ENCODE results near the gene MGP.

The MGP gene

DNA sequence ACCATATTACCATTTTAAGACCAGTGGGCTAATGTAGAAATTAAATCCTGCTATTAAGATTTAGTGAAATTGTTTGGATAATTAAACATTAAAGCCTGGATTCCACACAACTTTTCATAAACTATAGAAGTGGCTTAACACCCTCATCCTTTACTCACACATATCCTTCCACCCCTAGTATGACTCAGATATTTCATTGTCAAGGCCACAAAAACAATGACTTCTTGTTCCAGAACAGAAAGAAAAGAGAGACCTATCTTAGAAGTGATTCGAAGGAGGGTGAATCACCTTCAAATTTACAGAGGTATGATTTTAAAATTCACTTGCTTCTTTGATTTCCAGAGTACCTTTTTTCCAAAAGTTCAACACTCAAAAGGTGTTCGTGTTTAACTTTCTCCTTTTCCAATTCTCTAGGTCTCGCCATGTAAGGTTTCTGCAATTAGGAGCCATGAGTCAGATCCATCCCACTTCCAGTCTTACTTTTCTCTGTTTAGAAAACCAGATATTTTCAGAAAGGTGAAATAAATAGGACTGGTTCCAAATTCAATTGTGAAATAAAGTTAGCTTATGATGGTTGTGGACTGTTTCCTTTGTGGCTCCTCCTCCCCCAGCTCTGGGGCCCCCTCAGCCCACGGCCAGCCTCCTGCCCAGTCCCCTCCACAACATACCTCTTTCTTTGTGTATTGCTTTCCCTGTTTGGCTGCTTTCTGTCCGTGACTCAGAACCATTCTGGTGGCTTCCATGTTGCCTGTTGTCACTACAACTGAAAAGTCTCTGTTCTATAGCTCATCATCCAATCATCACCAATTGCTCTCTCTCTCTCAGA, 24.6 kb upstream of the MGP start:
- peaks cover 6% of the 10 kb centered on the region for H3K9me3 Mint-ChIP-seq
- H3K27ac Mint-ChIP-seq, result no peak overlapping the region
- ATAC-seq, result no peak
- H3K4me1 Mint-ChIP-seq, result no peaks in the 10 kb centered on the region
- H3K36me3 Mint-ChIP-seq, result peaks cover 53% of the 10 kb centered on the region
- no peak overlapping the region for H3K4me3 Mint-ChIP-seq
- no peaks in the 10 kb centered on the region for H3K27me3 Mint-ChIP-seq

DNA sequence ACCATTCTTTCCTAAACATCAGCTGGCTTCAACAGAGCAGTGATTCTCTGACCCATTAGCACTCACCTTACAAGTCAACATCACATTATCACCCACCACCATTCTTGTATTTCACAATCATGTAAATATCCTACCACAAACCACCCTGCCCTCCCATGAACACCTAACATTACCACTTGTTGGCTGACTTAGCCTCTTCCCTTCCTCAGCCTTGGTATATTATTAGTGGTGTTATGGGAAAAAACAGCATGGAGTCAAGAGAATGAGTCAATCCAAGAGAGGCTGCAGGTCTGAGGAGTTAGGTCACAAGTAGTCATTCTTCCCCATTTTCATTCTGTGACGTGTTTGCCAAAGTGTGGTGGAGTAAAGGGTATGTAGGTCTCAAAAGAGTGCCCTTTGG, 22.3 kb upstream of the MGP start:
- Mint-ChIP-seq H3K4me3 (no peak overlapping the region), H3K27me3 (no peaks in the 10 kb centered on the region), H3K9me3 (peaks cover 6% of the 10 kb centered on the region), H3K27ac (peak overlapping the region; percentile 3), H3K4me1 (no peaks in the 10 kb centered on the region), H3K36me3 (peaks cover 36% of the 10 kb centered on the region)
- ATAC-seq, result peak; percentile 47

DNA sequence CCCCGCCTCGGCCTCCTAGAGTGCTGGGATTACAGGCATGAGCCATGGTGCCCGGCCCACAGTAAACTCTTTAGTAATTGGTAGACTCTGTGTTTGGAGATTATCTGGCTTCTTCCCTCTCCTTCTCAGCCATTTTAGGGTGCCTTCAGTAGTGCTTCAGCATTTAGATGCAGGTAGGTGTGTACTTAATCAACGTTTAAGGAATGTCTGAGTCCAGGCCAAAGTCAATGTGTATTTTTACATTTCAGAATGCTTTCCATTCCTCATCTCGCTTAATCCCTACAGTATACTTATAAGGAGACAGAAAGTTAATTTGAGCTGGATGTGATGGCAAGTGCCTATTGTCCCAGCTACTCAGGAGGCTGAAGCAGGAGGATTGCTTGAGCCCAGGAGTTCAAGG, 20.5 kb upstream of the MGP start:
- no peak overlapping the region for H3K27ac Mint-ChIP-seq
- H3K36me3 Mint-ChIP-seq, result peaks cover 25% of the 10 kb centered on the region
- peaks cover 3% of the 10 kb centered on the region for H3K9me3 Mint-ChIP-seq
- ATAC-seq, result no peak
- H3K27me3 Mint-ChIP-seq, result no peaks in the 10 kb centered on the region
- no peak overlapping the region for H3K4me3 Mint-ChIP-seq
- H3K4me1 Mint-ChIP-seq, result no peaks in the 10 kb centered on the region

DNA sequence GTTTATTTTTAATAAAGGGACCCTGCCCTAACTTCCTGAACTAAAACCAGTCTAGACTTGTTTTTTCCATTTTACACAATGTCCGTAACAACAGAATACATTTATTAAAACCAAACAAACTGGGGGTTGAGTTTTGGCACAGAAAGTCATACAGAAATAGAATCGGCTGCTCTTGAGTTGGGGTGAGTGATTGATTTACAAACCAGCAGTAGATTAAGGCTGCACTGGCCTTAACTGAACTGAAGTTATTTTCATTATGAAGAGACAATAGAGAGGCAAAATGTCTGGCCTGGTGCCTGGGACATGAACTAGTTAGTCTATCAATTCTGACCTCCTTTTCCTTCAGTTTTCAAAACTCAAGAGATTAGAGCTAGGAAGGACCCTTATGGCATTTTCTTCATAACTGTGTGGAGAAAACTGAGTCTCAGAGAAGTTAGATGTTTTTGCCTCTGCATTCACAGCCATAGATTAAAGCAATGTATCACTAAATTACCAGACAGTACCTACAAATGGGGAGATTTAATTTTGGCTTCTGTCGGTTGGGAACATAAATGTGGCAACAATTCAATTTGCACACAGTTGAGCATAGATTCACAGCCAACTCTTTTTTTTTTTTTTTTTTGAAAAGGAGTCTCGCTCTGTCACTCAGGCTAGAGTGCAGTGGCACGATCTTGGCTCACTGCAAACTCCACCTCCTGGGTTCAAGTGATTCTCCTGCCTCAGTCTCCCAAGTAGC, 19.8 kb upstream of the MGP start:
- Mint-ChIP-seq H3K27me3 (no peaks in the 10 kb centered on the region), H3K4me1 (no peaks in the 10 kb centered on the region), H3K4me3 (no peak overlapping the region), H3K36me3 (peaks cover 20% of the 10 kb centered on the region), H3K9me3 (peaks cover 3% of the 10 kb centered on the region), H3K27ac (no peak overlapping the region)
- no peak for ATAC-seq

DNA sequence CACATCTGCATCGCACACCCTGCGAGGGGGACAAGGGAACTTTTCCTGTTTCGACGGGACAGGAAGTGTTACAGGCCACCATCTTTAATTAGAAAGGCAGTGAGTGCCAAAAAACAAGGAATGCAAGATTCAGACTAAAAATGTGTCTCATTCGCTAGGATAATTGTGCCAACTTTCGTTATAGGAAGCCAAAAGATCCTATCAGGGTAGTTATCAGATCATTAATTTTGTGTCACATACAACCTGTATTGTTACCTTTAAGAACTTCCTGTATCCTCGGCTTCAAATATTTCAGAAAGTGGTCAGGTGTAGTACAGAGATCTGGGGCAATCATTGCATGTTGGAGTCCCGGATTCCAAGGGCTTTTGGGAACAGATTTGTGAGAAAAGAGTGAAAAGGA, 19.2 kb upstream of the MGP start:
- H3K9me3 Mint-ChIP-seq, result peaks cover 3% of the 10 kb centered on the region
- H3K4me1 Mint-ChIP-seq, result no peaks in the 10 kb centered on the region
- no peak overlapping the region for H3K4me3 Mint-ChIP-seq
- H3K36me3 Mint-ChIP-seq, result peaks cover 19% of the 10 kb centered on the region
- H3K27me3 Mint-ChIP-seq, result no peaks in the 10 kb centered on the region
- no peak overlapping the region for H3K27ac Mint-ChIP-seq
- ATAC-seq, result no peak

DNA sequence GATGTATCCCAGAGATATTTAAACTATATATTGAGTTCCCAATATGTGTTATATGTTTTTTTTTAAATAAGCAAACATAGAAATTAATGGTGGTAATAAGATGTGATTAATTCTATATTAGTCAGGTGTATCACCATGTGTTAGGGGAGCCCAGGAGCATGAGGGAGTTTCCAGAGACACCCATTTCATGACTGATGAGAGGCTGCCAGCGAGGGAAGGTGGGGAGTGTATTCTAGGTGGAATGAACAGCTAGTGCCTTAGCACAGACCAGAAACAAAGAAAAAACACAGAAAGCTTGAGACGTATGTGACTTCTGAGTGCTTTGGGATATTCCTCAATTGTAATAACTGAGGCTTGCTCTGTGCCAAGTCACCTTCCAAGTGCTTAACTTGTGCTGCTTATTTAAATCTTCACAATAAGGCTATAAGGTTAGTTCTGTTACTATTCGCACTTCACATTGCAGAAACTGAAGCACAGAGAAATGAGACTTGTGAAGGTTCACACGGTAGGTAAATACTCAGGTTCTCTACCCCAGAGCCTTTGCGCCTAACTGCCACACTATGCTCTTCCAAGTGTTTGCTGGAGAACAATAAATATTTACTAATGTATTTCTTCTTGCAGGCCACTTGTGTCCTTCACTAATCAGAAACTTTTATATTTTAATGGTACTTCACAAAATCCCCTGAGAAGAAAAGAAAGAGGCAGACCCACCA, 17.9 kb upstream of the MGP start:
- Mint-ChIP-seq H3K27me3 (no peaks in the 10 kb centered on the region), H3K9me3 (peaks cover 3% of the 10 kb centered on the region), H3K4me1 (no peaks in the 10 kb centered on the region), H3K27ac (no peak overlapping the region), H3K36me3 (peaks cover 18% of the 10 kb centered on the region), H3K4me3 (no peak overlapping the region)
- no peak for ATAC-seq

DNA sequence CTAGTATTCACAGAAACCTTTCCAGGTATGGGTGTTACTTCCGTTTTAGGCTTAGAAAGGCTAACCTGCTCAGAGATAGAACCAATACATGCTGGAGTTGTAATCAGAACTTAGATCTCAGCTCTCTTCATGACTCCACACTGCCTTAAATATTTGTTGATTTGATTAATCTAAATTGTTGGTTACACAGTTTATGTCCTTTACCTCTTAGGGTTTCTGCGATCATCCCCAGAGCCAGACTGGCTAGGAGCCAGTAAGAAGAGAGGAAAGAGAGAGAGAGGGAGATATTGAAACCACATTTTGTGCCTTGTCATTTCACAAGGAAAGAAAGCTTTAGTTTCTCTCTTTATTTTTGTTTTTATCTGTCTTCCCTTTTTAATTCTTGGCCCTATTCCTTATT, 16.8 kb upstream of the MGP start:
- Mint-ChIP-seq H3K4me1 (no peaks in the 10 kb centered on the region), H3K27me3 (no peaks in the 10 kb centered on the region), H3K9me3 (no peaks in the 10 kb centered on the region), H3K27ac (no peak overlapping the region), H3K36me3 (peaks cover 7% of the 10 kb centered on the region), H3K4me3 (no peak overlapping the region)
- no peak for ATAC-seq

DNA sequence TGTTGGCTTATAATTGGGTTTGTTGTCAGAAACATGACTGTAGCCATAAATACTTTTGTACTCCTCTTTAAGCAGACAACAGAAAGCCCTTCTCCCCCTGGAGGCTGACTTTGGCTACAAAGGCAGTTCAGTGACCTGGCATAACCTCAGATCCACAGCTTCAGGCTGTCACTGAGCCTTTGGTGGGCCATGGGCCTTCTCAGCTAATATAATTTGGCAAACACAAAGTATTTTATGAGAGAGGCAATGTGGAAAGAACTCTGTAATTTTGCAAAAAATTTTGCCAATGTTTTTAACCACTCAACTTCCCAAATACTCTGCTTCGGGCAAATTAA, 15.5 kb upstream of the MGP start:
- H3K9me3 Mint-ChIP-seq, result no peaks in the 10 kb centered on the region
- no peak overlapping the region for H3K4me3 Mint-ChIP-seq
- H3K36me3 Mint-ChIP-seq, result peaks cover 6% of the 10 kb centered on the region
- no peak overlapping the region for H3K27ac Mint-ChIP-seq
- no peak for ATAC-seq
- no peaks in the 10 kb centered on the region for H3K4me1 Mint-ChIP-seq
- no peaks in the 10 kb centered on the region for H3K27me3 Mint-ChIP-seq

DNA sequence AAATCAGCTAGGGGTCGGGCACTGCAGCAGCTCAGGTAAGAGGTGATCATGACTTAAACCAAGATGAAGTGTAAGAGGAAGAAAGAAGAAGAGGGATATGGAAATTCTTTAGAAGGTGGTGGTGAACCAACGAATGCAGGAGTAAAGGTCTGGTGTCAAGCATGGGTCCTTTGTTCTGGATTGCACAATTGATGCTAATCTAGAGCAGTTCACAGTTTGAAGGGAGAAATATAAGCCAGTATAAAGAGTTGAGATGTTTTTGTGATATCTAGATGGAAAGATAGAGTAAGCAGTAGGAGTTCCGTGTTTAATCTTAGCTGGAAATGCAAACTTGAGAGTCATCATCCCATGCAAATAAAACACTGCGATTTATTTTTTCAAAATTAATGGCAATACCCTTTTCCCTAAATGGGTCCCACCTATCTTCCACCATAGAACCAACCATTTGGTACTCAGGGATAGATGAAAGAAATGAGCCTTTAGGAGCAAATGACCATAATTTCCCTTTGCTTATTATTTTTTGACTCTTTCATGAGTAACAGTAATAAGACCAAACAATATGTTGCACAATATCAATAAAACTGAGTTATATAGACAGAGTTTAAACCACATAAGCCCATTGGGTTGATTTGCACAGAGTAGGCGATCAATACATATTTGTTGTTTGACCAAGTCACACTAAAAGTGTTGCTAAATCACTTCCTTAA, 15.0 kb upstream of the MGP start:
- Mint-ChIP-seq H3K4me3 (no peak overlapping the region), H3K36me3 (peaks cover 4% of the 10 kb centered on the region), H3K27me3 (no peaks in the 10 kb centered on the region), H3K4me1 (no peaks in the 10 kb centered on the region), H3K27ac (no peak overlapping the region), H3K9me3 (no peaks in the 10 kb centered on the region)
- no peak for ATAC-seq

DNA sequence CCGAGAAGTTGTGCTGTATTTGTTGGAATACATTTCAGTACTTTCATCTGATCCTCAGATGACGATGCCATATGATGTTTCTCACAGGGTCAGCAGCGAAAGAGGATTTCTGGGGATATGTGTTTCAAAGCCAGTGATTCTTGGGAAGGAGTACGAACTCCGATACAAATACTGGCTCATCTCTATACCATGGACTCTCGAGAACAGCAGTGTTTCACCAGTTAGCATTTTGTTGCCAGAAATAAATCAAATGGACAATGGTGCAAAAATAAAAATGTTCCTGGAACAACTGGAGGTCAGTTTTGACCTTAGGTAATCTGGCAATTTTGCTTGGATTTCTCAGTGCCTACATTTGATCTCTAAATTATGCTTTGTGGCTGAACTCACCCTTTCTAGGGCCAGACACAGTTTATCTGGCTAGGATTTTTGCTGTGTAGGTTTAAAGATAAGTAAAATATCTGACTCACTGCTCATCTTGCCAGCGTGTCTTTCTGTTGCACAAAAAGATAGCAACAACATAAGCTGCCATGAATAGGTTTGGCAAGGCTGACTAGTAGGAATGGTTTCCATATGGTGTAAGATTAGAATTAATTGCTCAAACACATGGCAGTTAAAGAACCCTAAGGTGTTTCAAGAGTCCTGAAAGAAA, 11.0 kb upstream of the MGP start:
- ATAC-seq, result no peak

DNA sequence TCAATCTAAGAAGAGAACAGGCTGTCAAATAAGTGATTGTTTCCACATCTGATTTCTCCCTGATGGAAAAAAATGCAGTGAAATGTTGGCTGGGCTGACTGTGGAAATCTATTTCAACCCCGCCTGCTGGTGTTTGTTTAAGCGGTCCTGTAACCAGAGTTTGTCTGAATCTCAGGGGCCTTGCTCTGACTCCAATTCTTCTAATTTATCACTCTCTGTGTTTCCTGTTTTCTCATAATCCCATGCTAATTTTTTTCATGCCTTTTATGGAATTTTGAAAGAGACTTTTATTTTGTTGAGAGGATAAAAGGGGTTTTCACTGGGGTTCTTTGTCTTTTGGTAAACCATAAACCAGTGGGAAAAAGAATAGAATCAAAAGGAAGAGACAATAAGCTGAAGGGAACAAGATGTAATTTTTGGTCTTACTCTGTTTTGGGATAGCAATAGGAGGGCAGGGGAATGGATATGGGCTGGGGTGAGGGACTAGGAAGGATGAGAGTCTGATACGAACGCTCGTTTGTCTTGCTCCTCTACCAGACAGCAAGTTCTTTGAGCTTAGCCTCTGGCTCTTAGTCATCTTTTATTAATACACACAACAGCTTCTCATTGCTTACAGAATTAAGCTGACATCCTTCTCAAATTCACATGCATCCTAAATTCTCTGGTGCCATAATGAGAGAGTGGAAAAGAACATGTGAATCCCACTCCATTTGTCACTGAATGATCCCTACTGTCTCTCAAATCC, 8.0 kb upstream of the MGP start:
- ATAC-seq, result no peak
- H3K4me1 Mint-ChIP-seq, result no peaks in the 10 kb centered on the region
- H3K4me3 Mint-ChIP-seq, result no peak overlapping the region
- H3K27ac Mint-ChIP-seq, result no peak overlapping the region
- H3K9me3 Mint-ChIP-seq, result no peaks in the 10 kb centered on the region
- H3K27me3 Mint-ChIP-seq, result no peaks in the 10 kb centered on the region
- H3K36me3 Mint-ChIP-seq, result no peaks in the 10 kb centered on the region

More for the DNA sequence above, 11.0 kb upstream of the MGP start:
- Mint-ChIP-seq H3K36me3 (no peaks in the 10 kb centered on the region), H3K4me1 (no peaks in the 10 kb centered on the region), H3K27ac (no peak overlapping the region), H3K9me3 (no peaks in the 10 kb centered on the region), H3K4me3 (no peak overlapping the region), H3K27me3 (no peaks in the 10 kb centered on the region)

DNA sequence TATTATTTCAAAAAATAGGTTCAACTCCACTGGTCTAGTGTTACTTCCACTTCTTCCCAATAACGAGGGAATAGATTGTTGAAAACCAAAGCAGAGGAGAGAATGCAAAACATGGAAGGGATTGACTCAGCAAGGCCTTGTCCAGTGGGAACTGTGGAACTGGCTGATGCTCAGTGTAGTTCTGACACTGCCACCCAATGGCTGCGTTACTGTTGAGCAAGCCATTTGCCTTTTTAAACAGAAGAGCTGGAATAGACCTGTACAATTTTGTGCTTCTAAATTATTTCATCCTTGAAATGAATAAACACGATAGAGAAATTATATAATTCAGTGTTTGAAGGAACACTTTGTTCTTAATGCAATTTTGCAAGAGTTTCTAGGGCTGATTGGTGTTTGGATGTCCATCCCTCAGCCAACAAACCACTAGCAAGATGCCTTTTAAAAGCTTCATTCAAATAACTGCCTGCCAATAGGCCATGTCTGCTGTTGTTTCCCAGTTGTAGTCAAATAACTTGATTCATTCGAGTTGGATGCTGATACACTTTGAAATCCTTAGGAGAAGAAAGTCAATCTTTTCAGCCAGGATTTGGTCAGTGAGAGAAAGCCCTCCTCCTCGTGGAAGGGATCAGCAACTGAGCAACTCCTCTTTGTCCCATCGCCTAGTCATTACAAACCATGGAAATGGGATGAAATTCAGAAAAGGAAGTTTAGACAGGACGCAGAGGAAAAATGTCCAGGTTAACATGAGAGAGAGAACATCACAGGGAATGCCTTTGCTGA, 7.3 kb upstream of the MGP start:
- Mint-ChIP-seq H3K4me1 (no peaks in the 10 kb centered on the region), H3K36me3 (no peaks in the 10 kb centered on the region), H3K4me3 (no peak overlapping the region), H3K27me3 (peaks cover 7% of the 10 kb centered on the region), H3K27ac (no peak overlapping the region), H3K9me3 (no peaks in the 10 kb centered on the region)
- ATAC-seq, result no peak

DNA sequence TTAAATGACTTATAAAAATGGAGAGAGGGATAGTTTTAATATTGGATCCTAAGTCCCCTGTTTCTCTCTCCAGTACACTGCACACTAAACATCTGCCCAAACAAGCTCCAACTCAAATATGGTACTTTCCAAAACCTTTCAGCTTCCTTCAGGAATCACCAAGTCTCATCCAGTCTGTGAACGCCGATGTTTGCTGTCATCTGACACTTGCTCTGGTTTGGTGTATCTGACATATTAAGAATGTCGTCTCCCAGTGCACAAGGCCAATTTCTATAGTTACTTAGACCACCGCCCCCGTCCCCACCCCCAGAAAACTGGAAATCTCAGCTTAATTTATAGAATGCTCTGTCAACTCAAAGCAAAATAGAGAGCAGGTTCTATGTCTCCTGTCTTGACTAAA, 5.0 kb upstream of the MGP start:
- H3K4me1 Mint-ChIP-seq, result peaks cover 8% of the 10 kb centered on the region
- no peak overlapping the region for H3K27ac Mint-ChIP-seq
- H3K4me3 Mint-ChIP-seq, result no peak overlapping the region
- peaks cover 27% of the 10 kb centered on the region for H3K27me3 Mint-ChIP-seq
- no peaks in the 10 kb centered on the region for H3K9me3 Mint-ChIP-seq
- ATAC-seq, result no peak
- H3K36me3 Mint-ChIP-seq, result no peaks in the 10 kb centered on the region

DNA sequence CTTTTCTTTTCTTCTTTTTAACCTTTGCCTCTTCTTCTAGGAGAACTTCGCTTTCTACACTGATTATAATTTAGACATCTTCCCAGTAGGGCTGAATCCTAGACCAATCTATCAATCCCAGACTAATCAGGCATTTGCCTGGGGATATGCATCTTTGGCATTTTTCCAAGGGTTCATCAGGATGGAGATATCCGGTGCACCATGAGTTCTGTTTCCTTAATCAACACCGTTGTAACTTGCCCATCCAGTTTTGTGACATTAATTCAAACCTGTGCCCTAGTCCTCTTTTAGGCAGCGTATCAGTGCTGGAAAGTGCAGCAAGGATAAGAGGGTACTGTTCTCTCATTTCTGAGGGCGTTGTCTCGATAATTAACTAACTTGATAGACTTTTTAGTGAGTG, 617 bp upstream of the MGP start:
- H3K27me3 Mint-ChIP-seq, result peaks cover 32% of the 10 kb centered on the region
- H3K4me3 Mint-ChIP-seq, result no peak overlapping the region
- H3K27ac Mint-ChIP-seq, result no peak overlapping the region
- no peaks in the 10 kb centered on the region for H3K36me3 Mint-ChIP-seq
- ATAC-seq, result no peak
- no peaks in the 10 kb centered on the region for H3K9me3 Mint-ChIP-seq
- peaks cover 21% of the 10 kb centered on the region for H3K4me1 Mint-ChIP-seq
